KBM-7 (cell line): ENCODE data around the gene MDM4.
A peak's percentile ranks its signal among the peaks of the same experiment; 100 is the strongest.
"Not testable (repeated sequence)": the region's sequence is repeated elsewhere in the genome, so short reads cannot be mapped to it uniquely, and the experiment has no call there.

ENCODE experiments used
- DNase-seq: peaks from one replicate; pipeline ENCODE4 v3.0.0-alpha.2; 2015
- in situ Hi-C: fragments of 300-500 bp; cut with MboI; formaldehyde crosslinking; loops from 2 replicates; pipeline ENCODE4 v1.14.3; 2020; ENCODE audit warnings: low sequenced_read_pairs, low pct_unique_long_range_greater_than_20kb, mixed read lengths

The MDM4 gene

GRCh38 chr1:204548265-204548664 lies 32.1 kb downstream of the MDM4 start:
- DNase-seq, result no peak
- in situ Hi-C loops, result no loop called here

GRCh38 chr1:204549313-204549712 lies 33.1 kb downstream of the MDM4 start:
- no peak for DNase-seq
- in situ Hi-C loops, result no loop called here

GRCh38 chr1:204550926-204551325 lies 34.7 kb downstream of the MDM4 start:
- in situ Hi-C loops, result no loop called here
- no peak for DNase-seq

GRCh38 chr1:204556458-204557052 lies 40.3 kb downstream of the MDM4 start:
- DNase-seq, result no peak
- in situ Hi-C loops, result no loop called here

GRCh38 chr1:204558467-204558866 lies 42.3 kb downstream of the MDM4 start:
- no peak for DNase-seq
- in situ Hi-C loops, result no loop called here

GRCh38 chr1:204560002-204560401 lies 43.8 kb downstream of the MDM4 start:
- in situ Hi-C loops, result loop anchor here (10.0 kb wide), 1 partner anchor 245 kb away; no protein-coding TSS in a partner anchor
- DNase-seq, result not testable (repeated sequence)

GRCh38 chr1:204560590-204561150 lies 44.5 kb downstream of the MDM4 start:
- in situ Hi-C loops, result loop anchor here (10.0 kb wide), 1 partner anchor 244 kb away; no protein-coding TSS in a partner anchor
- DNase-seq, result no peak

GRCh38 chr1:204562075-204562990 lies 46.1 kb downstream of the MDM4 start:
- in situ Hi-C loops, result loop anchor here (10.0 kb wide), 1 partner anchor 242 kb away; no protein-coding TSS in a partner anchor
- no peak for DNase-seq

GRCh38 chr1:204563307-204563706 lies 47.1 kb downstream of the MDM4 start:
- no peak for DNase-seq
- in situ Hi-C loops, result loop anchor here (10.0 kb wide), 1 partner anchor 241 kb away; no protein-coding TSS in a partner anchor

GRCh38 chr1:204563780-204564179 lies 47.6 kb downstream of the MDM4 start:
- DNase-seq, result no peak
- in situ Hi-C loops, result loop anchor here (10.0 kb wide), 1 partner anchor 241 kb away; no protein-coding TSS in a partner anchor

- in situ Hi-C loops, result loop anchor here (10.0 kb wide), 1 partner anchor 240 kb away; no protein-coding TSS in a partner anchor
- no peak for DNase-seq
These were observed 48.6 kb downstream of the MDM4 start for GRCh38 chr1:204564835-204565234.

GRCh38 chr1:204565617-204566582 lies 49.7 kb downstream of the MDM4 start:
- DNase-seq, result peak; percentile 82
- in situ Hi-C loops, result loop anchor here (10.0 kb wide), 1 partner anchor 239 kb away; no protein-coding TSS in a partner anchor

GRCh38 chr1:204566583-204566955 lies 50.4 kb downstream of the MDM4 start:
- no peak for DNase-seq
- in situ Hi-C loops, result loop anchor here (10.0 kb wide), 1 partner anchor 238 kb away; no protein-coding TSS in a partner anchor

GRCh38 chr1:204567071-204567470 lies 50.9 kb downstream of the MDM4 start:
- in situ Hi-C loops, result loop anchor here (10.0 kb wide), 1 partner anchor 238 kb away; no protein-coding TSS in a partner anchor

GRCh38 chr1:204568576-204569315 lies 52.5 kb downstream of the MDM4 start:
- in situ Hi-C loops, result loop anchor here (10.0 kb wide), 1 partner anchor 236 kb away; no protein-coding TSS in a partner anchor
- DNase-seq, result no peak

More at GRCh38 chr1:204567071-204567470, 50.9 kb downstream of the MDM4 start:
- DNase-seq, result no peak

- in situ Hi-C loops, result loop anchor here (10.0 kb wide), 1 partner anchor 235 kb away; no protein-coding TSS in a partner anchor
These were observed 53.3 kb downstream of the MDM4 start for GRCh38 chr1:204569478-204569877.

GRCh38 chr1:204570021-204570420 lies 53.8 kb downstream of the MDM4 start:
- DNase-seq, in situ Hi-C loops: not testable (repeated sequence)

More at GRCh38 chr1:204569478-204569877, 53.3 kb downstream of the MDM4 start:
- DNase-seq, result no peak

GRCh38 chr1:204571128-204571527 lies 54.9 kb downstream of the MDM4 start:
- in situ Hi-C loops, result no loop called here
- DNase-seq, result no peak
